CD4-positive, alpha-beta T cell (primary cell): ENCODE measurements around the gene DEXI. TPM values are rescaled to one million over a fixed set of nuclear protein-coding genes. Genes with fewer than 3 reads are reported as not detected.
A peak's percentile ranks its signal among the peaks of the same experiment; 100 is the strongest.

Source experiments
- ATAC-seq: fragments of 200-7000 bp; cut with Tn5 transposase; one replicate; pipeline ENCODE4 v1.10.0; 2022; ENCODE audit warnings: mild to moderate bottlenecking; ENCODE audit not compliant: poor library complexity
- CTCF ChIA-PET: fragments of 350-600 bp; sonication (Branson Sonifier 250); formaldehyde crosslinking; loops from one replicate; lab custom pipeline; 2021; ENCODE audit warnings: antibody characterized with exemption, inconsistent platforms; lab: Charles Lee
- POLR2A ChIA-PET: fragments of 350-600 bp; sonication (Branson Sonifier 250); formaldehyde crosslinking; loops from one replicate; lab custom pipeline; 2021; ENCODE audit warnings: antibody characterized with exemption, inconsistent platforms; lab: Charles Lee
- DNase-seq, 14 experiments: peaks; one replicate each; pipeline ENCODE4 v3.0.0-alpha.2; 2013 to 2020; ENCODE audit warnings: mixed read lengths in 2 of 14
- H3K27ac ChIP-seq, 2 donors: one replicate each; pipeline versions ENCODE4 v1.5.1 to v1.7.0; 2013; ENCODE audit warnings: low read length in 2 of 2, low read depth in 1 of 2, mild to moderate bottlenecking in 1 of 2
- H3K27me3 ChIP-seq, 2 experiments: 1 replicate in 1 of 2; 2 replicates in 1 of 2; pipeline versions ENCODE4 v1.6.1 to v1.7.0; 2013; ENCODE audit warnings: low read length in 2 of 2, control low read depth in 1 of 2, mild to moderate bottlenecking in 1 of 2, moderate library complexity in 1 of 2; ENCODE audit not compliant: insufficient read depth in 2 of 2, control insufficient read depth in 1 of 2
- H3K36me3 ChIP-seq: one replicate; pipeline ENCODE4 v1.6.1; 2013; ENCODE audit warnings: low read length, control low read depth; ENCODE audit not compliant: insufficient read depth
- H3K4me1 ChIP-seq: one replicate; pipeline ENCODE4 v1.6.1; 2013; ENCODE audit warnings: low read length, control low read depth; ENCODE audit not compliant: insufficient read depth
- H3K4me3 ChIP-seq: one replicate; pipeline ENCODE4 v1.5.1; 2013; ENCODE audit warnings: mild to moderate bottlenecking, low read length, moderate library complexity
- H3K9me3 ChIP-seq, 2 experiments: 1 replicate in 1 of 2; 2 replicates in 1 of 2; pipeline versions ENCODE4 v1.6.1 to v1.7.0; 2013; ENCODE audit warnings: low read length in 2 of 2, mild to moderate bottlenecking in 2 of 2, control low read depth in 1 of 2, moderate library complexity in 1 of 2; ENCODE audit not compliant: control insufficient read depth in 1 of 2, insufficient read depth in 1 of 2
- H3K27ac Mint-ChIP-seq: one replicate; pipeline ENCODE4 v1.8.0; 2020; ENCODE audit warnings: mixed read lengths
- H3K27me3 Mint-ChIP-seq: one replicate; pipeline ENCODE4 v1.8.0; 2021; ENCODE audit warnings: mixed read lengths
- H3K36me3 Mint-ChIP-seq: one replicate; pipeline ENCODE4 v1.8.0; 2021; ENCODE audit warnings: low read depth, mixed read lengths
- H3K4me1 Mint-ChIP-seq: one replicate; pipeline ENCODE4 v1.8.0; 2021; ENCODE audit warnings: low read depth, mixed read lengths
- H3K4me3 Mint-ChIP-seq: one replicate; pipeline ENCODE4 v1.8.0; 2020; ENCODE audit warnings: mild to moderate bottlenecking, mixed read lengths
- H3K9me3 Mint-ChIP-seq: one replicate; pipeline ENCODE4 v1.8.0; 2020; ENCODE audit warnings: mixed read lengths
- CTCF ChIP-seq: fragments of 200-600 bp; IDR thresholded peaks from one replicate; pipeline ENCODE4 v1.8.0; 2022; ENCODE audit warnings: antibody characterized with exemption, mild to moderate bottlenecking
- intact Hi-C, 2 experiments: fragments of 100-400 bp; cut with DNase I in 1 of 2; cut with micrococcal nuclease in 1 of 2; formaldehyde crosslinking; loops; one replicate each; pipeline versions ENCODE4 v1.15.1 to v1.9.0; 2023 to 2025; cut with DNase I, micrococcal nuclease
- total RNA-seq, 174 experiments: library from RNA in 2 of 174; stranded (reverse) in 2 of 174; gene quantifications; one replicate each; pipeline ENCODE4 v1.2.3 and lab custom pipeline; 2021 to 2026

Gene DEXI
- total RNA-seq, 2 experiments from 2014 or later, result 5.8 to 7.2 TPM

DNA sequence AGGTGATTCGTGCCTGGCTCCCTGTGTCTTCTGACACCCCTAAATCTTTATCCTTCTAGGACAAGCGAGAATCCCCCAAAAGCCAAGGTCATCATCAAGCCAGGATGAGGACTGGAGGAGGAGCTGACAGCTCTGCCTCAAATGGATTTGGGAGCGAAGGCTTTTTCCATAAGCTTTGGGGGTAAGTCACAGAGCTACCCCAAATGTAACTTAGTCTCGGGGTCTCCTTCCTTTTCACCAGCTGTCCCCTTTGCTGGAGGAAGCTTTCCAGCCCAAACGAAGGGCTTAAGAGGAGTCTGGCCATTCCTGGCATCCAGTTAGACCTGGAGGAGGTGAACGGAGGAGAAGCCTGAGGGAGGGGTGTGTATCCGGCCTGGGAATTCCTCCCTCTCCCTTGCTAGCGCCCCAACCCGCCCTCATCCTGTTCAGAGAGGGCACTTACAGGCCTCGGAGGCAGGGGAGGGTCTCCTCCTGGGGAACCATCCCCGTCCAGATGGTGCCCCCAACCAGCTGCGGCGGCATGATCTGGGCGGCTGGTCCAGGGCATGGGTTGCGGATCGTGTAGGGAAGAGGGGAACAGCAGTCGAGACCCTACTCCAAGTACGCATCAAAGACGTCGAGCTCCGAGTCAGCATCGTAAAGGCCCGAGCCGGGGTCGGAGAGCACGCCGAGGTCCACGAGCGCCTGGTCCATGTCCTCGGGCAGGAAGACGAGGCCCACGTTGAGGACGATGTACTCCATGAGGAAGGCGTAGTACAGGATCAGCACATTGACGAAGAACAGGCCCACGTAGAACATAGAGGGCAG lies 938 bp downstream of the DEXI start:
- peak overlapping the region; percentile 47 for H3K27ac Mint-ChIP-seq
- H3K4me1 Mint-ChIP-seq, result peaks cover 85% of the 10 kb centered on the region
- no peaks in the 10 kb centered on the region for H3K9me3 Mint-ChIP-seq
- DNase-seq, result peak in 1 of 14 experiments; percentile 17
- no peak for ATAC-seq
- Histone ChIP-seq H3K27ac (peak overlapping the region in 1 of 2 donors; percentile 14), H3K9me3 (no peaks in the 10 kb centered on the region), H3K4me1 (peaks cover 86% of the 10 kb centered on the region), H3K36me3 (no peaks in the 10 kb centered on the region), H3K4me3 (peak overlapping the region; percentile 70), H3K27me3 (no peaks in the 10 kb centered on the region)
- ChIA-PET POLR2A (interaction anchor here (0.9 to 3.9 kb wide), 5 partner anchors 8 to 856 kb away, joined by 3 to 22 read pairs (median 5); partner anchors contain the start of genes NUBP1, SOCS1, TXNDC11 and ZC3H7A), CTCF (interaction anchor here (1.7 kb wide), 1 partner anchor 13 kb away, joined by 5 read pairs; no protein-coding TSS in a partner anchor)
- intact Hi-C loops, result loop anchor here (5.0 to 10.0 kb wide), 6 partner anchors 197 to 1143 kb away; partner anchors contain the start of genes GSPT1 (in 1 of the 2), NUBP1 (in 1 of the 2), SNX29 (in 1 of the 2) and TXNDC11 (in 1 of the 2)
- H3K4me3 Mint-ChIP-seq, result peak overlapping the region; percentile 92
- no peak for TF ChIP-seq CTCF
- H3K27me3 Mint-ChIP-seq, result no peaks in the 10 kb centered on the region
- peaks cover 16% of the 10 kb centered on the region for H3K36me3 Mint-ChIP-seq

DNA sequence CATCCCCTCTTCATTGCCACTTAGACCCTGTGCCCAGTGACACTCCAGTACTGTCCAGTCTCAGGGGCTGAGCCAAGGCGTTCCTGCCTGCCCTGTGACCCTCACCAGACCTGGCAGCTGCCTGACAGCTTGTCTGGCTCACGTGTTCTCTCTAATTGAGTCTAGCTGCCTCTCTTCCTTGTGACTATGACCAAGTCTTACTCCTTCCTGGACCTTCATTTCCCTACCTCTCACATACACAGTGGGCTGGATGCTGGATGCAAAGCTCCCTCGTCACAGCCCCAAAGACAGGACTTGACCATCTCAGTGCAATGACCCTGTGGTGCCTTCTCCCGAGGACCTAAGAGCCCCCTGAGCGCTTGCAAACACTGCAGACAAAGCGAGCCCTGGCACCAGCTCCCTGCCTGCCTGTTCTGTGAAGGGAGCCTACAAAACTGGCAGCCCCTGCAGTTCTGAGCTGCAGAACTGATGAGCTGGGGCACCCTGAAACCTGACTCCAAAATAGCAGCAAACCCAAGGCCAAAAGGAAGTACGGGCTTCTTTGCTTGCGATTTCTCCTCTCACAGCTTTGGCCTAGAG lies 1.7 kb downstream of the DEXI start:
- no peak for TF ChIP-seq CTCF
- Mint-ChIP-seq H3K27me3 (no peaks in the 10 kb centered on the region), H3K9me3 (no peaks in the 10 kb centered on the region), H3K4me1 (peaks cover 85% of the 10 kb centered on the region), H3K27ac (peak overlapping the region; percentile 47), H3K4me3 (peak overlapping the region; percentile 92), H3K36me3 (peaks cover 23% of the 10 kb centered on the region)
- no peaks in the 10 kb centered on the region for H3K9me3 ChIP-seq
- DNase-seq, result no peak
- H3K36me3 ChIP-seq, result no peaks in the 10 kb centered on the region
- CTCF ChIA-PET, result interaction anchor here (1.7 kb wide), 1 partner anchor 13 kb away, joined by 5 read pairs; no protein-coding TSS in a partner anchor
- no peak for ATAC-seq
- peak overlapping the region; percentile 70 for H3K4me3 ChIP-seq
- no peaks in the 10 kb centered on the region for H3K27me3 ChIP-seq
- no peak overlapping the region for H3K27ac ChIP-seq
- POLR2A ChIA-PET, result interaction anchor here (0.9 to 3.9 kb wide), 3 partner anchors 9 to 315 kb away, joined by 3 to 22 read pairs (median 5); partner anchors contain the start of genes NUBP1 and SOCS1
- H3K4me1 ChIP-seq, result peaks cover 79% of the 10 kb centered on the region
- intact Hi-C loops, result loop anchor here (5.0 to 10.0 kb wide), 6 partner anchors 196 to 1144 kb away; partner anchors contain the start of genes GSPT1 (in 1 of the 2), NUBP1 (in 1 of the 2), SNX29 (in 1 of the 2) and TXNDC11 (in 1 of the 2)

- H3K4me3 Mint-ChIP-seq, result peak overlapping the region; percentile 92
- no peaks in the 10 kb centered on the region for H3K36me3 ChIP-seq
- no peak for TF ChIP-seq CTCF
- no peaks in the 10 kb centered on the region for H3K27me3 Mint-ChIP-seq
- H3K4me1 Mint-ChIP-seq, result peaks cover 85% of the 10 kb centered on the region
- ATAC-seq, result no peak
- peaks cover 31% of the 10 kb centered on the region for H3K36me3 Mint-ChIP-seq
- H3K4me3 ChIP-seq, result peak overlapping the region; percentile 70
- ChIA-PET POLR2A (interaction anchor here (1.7 to 3.9 kb wide), 2 partner anchors 196 to 316 kb away, joined by 5 to 22 read pairs; partner anchors contain the start of genes NUBP1 and SOCS1), CTCF (interaction anchor here (1.7 kb wide), 1 partner anchor 14 kb away, joined by 5 read pairs; no protein-coding TSS in a partner anchor)
- peaks cover 72% of the 10 kb centered on the region for H3K4me1 ChIP-seq
- no peaks in the 10 kb centered on the region for H3K9me3 ChIP-seq
- H3K27me3 ChIP-seq, result no peaks in the 10 kb centered on the region
- no peak for DNase-seq
- no peaks in the 10 kb centered on the region for H3K9me3 Mint-ChIP-seq
- intact Hi-C loops, result loop anchor here (5.0 to 10.0 kb wide), 7 partner anchors 192 to 1145 kb away; partner anchors contain the start of genes GSPT1 (in 1 of the 2), NUBP1 (in 1 of the 2), SNX29 (in 1 of the 2) and TXNDC11 (in 1 of the 2)
- no peak overlapping the region for H3K27ac ChIP-seq
- H3K27ac Mint-ChIP-seq, result peak overlapping the region; percentile 47
Measured at GRCh38 chr16:10939649-10940234, 2.5 kb downstream of the DEXI start.
